Activated CD4-positive, alpha-beta memory T cell treated with anti-CD3 and anti-CD28 coated beads, Interleukin-2, amount 10 ng/mL, durations not matched to agents 7 days and 5 days (primary cell): ENCODE measurements around the gene ZNF524. TPM values are rescaled to one million over a fixed set of nuclear protein-coding genes. Genes with fewer than 3 reads are reported as not detected.
A peak's percentile ranks its signal among the peaks of the same experiment; 100 is the strongest.

Experiments used
- CTCF ChIA-PET: fragments of 350-600 bp; sonication (Branson Sonifier 250); formaldehyde crosslinking; loops from one replicate; lab custom pipeline; 2021; ENCODE audit warnings: antibody characterized with exemption, inconsistent platforms; lab: Charles Lee
- POLR2A ChIA-PET: fragments of 350-600 bp; sonication (Branson Sonifier 250); formaldehyde crosslinking; loops from one replicate; lab custom pipeline; 2021; ENCODE audit warnings: antibody characterized with exemption; lab: Charles Lee
- DNase-seq: peaks from one replicate; pipeline ENCODE4 v3.0.0-alpha.2; 2020
- H3K27ac Mint-ChIP-seq: one replicate; pipeline ENCODE4 v1.8.0; 2021; ENCODE audit warnings: mild to moderate bottlenecking, mixed read lengths
- H3K27me3 Mint-ChIP-seq: one replicate; pipeline ENCODE4 v1.8.0; 2021; ENCODE audit warnings: mixed read lengths
- H3K36me3 Mint-ChIP-seq: one replicate; pipeline ENCODE4 v1.8.0; 2021; ENCODE audit warnings: low read depth, mixed read lengths
- H3K4me1 Mint-ChIP-seq: one replicate; pipeline ENCODE4 v1.8.0; 2021; ENCODE audit warnings: mixed read lengths
- H3K4me3 Mint-ChIP-seq: one replicate; pipeline ENCODE4 v1.8.0; 2021; ENCODE audit warnings: mild to moderate bottlenecking, mixed read lengths
- H3K9me3 Mint-ChIP-seq: one replicate; pipeline ENCODE4 v1.8.0; 2021; ENCODE audit warnings: mixed read lengths
- total RNA-seq, 2 experiments: library from RNA; stranded (reverse); gene quantifications; one replicate each; pipeline ENCODE4 v1.2.3, GENCODE V29; 2021

Gene ZNF524
- total RNA-seq, 2 experiments from 2014 or later = 35.4 to 37.3 TPM

DNA sequence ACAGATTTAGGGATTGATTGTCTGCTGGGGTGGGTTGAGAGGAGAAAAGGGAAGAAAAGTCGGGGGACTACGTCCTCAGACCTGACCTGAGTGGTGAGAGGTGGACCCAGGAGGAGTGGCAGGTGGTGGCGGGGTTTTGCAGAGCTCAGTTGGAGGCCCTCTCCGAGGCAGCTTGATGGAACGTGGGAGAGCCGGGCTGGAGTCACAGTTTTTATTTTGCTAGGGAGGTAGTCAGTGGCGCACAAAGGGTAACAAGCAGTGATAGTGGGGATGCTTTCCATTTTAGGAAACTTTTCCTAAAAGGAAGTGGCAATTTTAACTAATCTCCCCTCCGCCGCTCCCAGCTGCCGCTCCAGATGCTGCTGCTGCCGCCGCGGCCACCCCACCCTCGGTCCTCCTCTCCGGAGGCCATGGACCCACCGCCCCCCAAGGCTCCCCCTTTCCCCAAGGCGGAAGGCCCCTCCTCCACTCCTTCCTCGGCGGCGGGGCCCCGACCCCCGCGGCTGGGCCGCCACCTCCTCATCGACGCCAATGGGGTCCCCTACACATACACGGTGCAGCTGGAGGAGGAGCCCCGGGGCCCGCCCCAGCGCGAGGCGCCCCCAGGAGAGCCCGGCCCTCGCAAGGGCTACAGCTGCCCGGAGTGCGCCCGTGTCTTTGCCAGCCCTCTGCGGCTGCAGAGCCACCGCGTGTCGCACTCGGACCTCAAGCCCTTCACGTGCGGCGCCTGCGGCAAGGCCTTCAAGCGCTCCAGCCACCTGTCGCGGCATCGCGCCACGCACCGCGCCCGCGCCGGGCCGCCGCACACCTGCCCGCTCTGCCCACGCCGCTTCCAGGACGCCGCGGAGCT is 42.3 kb downstream of the ZNF524 start:
- H3K27ac Mint-ChIP-seq = peak overlapping the region; percentile 94
- peaks cover 61% of the 10 kb centered on the region for H3K4me1 Mint-ChIP-seq
- ChIA-PET POLR2A (interaction anchor here (0.6 to 2.5 kb wide), 8 partner anchors 8 to 43 kb away, joined by 3 to 23 read pairs (median 7); partner anchors contain the start of genes FIZ1, U2AF2 and ZNF784), CTCF (interaction anchor here (0.7 to 3.1 kb wide), 7 partner anchors 10 to 166 kb away, joined by 3 to 14 read pairs (median 4); partner anchors contain the start of gene ZNF628)
- peaks cover 2% of the 10 kb centered on the region for H3K9me3 Mint-ChIP-seq
- H3K27me3 Mint-ChIP-seq = no peaks in the 10 kb centered on the region
- peak overlapping the region; percentile 86 for H3K4me3 Mint-ChIP-seq
- peak; percentile 26 for DNase-seq
- H3K36me3 Mint-ChIP-seq = peaks cover 26% of the 10 kb centered on the region

DNA sequence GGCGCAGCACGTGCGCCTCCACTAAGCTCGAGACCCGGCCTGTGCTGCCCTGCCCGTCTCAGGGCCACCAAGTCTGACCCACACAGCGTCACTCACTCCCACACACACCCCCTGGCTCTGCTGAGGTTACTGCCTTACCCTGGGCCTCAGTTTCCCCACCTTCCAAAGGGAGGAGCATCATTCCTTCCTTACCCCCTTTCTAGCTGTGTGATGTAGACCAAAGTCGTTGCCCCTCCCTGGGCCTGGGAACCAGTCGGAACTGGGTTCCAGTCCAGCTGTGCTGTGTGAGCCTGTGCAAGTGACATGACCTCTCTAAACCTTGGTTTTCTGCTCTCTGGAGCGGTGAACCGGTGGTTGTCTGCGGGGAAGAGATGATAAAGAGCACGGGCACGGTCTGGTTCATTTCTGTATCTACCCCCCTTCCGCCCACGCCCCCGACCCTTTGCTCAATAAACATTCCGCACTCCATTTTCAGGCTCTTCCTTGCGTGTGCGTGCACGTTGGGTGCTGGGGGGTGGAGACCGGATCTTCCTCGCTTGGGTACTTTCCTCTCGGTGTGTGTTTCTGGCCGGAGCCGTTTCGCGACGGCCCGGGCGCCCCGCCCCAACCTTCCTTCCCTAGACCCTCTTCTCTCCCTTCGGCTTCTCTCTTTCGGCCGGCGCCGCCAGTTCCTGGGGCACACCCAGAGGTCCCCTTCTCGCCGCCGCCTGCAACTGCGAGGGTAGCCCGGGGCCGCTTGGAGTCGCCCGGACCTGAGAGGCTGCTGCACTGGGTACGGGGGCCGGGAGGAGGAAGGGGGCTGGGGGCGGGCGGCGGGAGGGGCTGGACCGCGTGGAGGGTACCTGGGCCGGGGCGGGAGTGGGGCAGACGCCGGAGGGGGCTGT is 43.2 kb downstream of the ZNF524 start, which contains the start of gene ZNF581:
Gene ZNF581, plus strand, starts transcription at position 647 of the 884 bp plus-strand sequence. CDS start 923 bp downstream, outside the sequence.
- DNase-seq = peak; percentile 78
- Mint-ChIP-seq H3K27ac (peak within 1 kb of the TSS; percentile 94), H3K4me1 (peaks cover 56% of the 10 kb centered on the region), H3K4me3 (peak within 1 kb of the TSS; percentile 86), H3K27me3 (no peaks in the 10 kb centered on the region), H3K9me3 (no peaks in the 10 kb centered on the region), H3K36me3 (peaks cover 21% of the 10 kb centered on the region)
- POLR2A ChIA-PET = interaction anchor here (1.1 to 2.5 kb wide), 7 partner anchors 8 to 44 kb away, joined by 3 to 23 read pairs (median 10); partner anchors contain the start of genes FIZ1 and U2AF2
- CTCF ChIA-PET = interaction anchor here (1.0 to 3.1 kb wide), 6 partner anchors 10 to 167 kb away, joined by 3 to 14 read pairs (median 4); partner anchors contain the start of gene ZNF628

DNA sequence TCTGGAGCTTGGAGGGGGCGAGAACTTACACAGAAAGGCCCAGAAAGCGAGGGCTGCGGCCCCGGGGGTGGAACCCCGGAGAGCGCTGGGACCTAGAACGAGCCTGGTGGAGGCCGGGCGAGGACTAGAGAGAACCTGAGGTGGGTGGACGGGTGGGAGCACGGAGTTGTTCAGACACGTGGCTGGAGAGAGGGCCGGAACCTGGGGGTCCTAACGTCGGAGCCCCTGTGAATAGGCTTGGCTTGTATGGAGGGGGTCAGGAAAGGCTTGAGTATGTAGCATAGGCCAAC is 43.7 kb downstream of the ZNF524 start:
- Mint-ChIP-seq H3K4me3 (peak overlapping the region; percentile 86), H3K4me1 (peaks cover 57% of the 10 kb centered on the region), H3K27ac (peak overlapping the region; percentile 94), H3K36me3 (peaks cover 21% of the 10 kb centered on the region), H3K27me3 (no peaks in the 10 kb centered on the region), H3K9me3 (no peaks in the 10 kb centered on the region)
- no peak for DNase-seq
- CTCF ChIA-PET = interaction anchor here (1.1 to 3.1 kb wide), 2 partner anchors 9 to 10 kb away, joined by 5 to 11 read pairs; no protein-coding TSS in a partner anchor
- POLR2A ChIA-PET = interaction anchor here (0.9 to 2.5 kb wide), 3 partner anchors 9 to 11 kb away, joined by 3 to 12 read pairs (median 5); no protein-coding TSS in a partner anchor

DNA sequence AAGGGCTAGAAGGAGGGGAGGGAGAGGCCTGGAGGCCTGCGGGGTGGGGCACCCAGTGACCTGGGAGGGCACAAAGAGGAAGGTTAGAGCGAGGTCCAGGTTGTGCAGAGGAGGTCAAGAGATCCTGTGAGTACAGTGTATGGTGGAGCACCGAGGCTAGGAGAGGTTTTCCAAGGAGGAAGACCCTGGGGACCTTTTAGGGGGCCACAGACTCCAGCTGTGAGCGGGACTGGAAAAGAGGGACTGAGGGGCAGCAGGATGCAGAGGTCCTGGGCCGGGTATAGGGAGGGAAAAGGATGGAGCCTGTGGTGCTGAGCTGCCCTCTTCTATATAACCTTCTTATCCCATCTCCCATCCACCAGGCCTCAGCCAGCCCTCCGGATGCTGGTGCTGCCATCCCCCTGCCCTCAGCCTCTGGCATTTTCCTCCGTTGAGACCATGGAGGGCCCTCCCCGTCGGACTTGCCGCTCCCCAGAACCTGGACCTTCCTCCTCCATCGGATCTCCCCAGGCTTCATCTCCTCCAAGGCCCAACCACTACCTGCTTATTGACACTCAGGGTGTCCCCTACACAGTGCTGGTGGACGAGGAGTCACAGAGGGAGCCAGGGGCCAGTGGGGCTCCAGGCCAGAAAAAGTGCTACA is 44.2 kb downstream of the ZNF524 start:
- DNase-seq = no peak
- CTCF ChIA-PET = interaction anchor here (1.1 to 3.1 kb wide), 2 partner anchors 9 to 10 kb away, joined by 5 to 11 read pairs; no protein-coding TSS in a partner anchor
- POLR2A ChIA-PET = interaction anchor here (0.9 to 2.5 kb wide), 4 partner anchors 8 to 11 kb away, joined by 3 to 12 read pairs (median 5); no protein-coding TSS in a partner anchor
- H3K27me3 Mint-ChIP-seq = no peaks in the 10 kb centered on the region
- peaks cover 18% of the 10 kb centered on the region for H3K36me3 Mint-ChIP-seq
- peak overlapping the region; percentile 86 for H3K4me3 Mint-ChIP-seq
- peak overlapping the region; percentile 94 for H3K27ac Mint-ChIP-seq
- H3K9me3 Mint-ChIP-seq = no peaks in the 10 kb centered on the region
- peaks cover 53% of the 10 kb centered on the region for H3K4me1 Mint-ChIP-seq

DNA sequence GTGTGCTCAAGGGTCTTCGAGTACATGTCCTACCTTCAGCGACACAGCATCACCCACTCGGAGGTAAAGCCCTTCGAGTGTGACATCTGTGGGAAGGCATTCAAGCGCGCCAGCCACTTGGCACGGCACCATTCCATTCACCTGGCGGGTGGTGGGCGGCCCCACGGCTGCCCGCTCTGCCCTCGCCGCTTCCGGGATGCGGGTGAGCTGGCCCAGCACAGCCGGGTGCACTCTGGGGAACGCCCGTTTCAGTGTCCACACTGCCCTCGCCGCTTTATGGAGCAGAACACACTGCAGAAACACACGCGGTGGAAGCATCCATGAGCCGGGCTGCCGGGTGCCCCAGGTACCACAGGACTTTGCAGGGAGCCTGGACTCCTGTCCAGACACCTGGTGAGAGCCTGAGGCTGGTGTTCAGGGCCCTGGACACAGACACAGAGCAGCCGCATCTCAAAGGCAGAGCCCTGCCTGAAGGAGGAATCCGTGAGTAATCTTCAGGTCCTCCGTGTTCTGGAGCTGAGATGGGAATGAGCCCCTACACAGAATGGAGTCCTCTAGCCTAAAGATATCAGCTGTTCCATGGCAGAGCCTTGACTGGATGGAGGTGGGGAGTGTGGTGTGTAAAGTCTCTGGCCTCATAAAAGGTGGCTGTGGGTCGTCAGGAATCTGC is 44.9 kb downstream of the ZNF524 start:
- no peak for DNase-seq
- no peaks in the 10 kb centered on the region for H3K27me3 Mint-ChIP-seq
- H3K4me3 Mint-ChIP-seq = peak overlapping the region; percentile 86
- POLR2A ChIA-PET = interaction anchor here (0.9 to 2.5 kb wide), 4 partner anchors 9 to 12 kb away, joined by 3 to 12 read pairs (median 5); no protein-coding TSS in a partner anchor
- CTCF ChIA-PET = interaction anchor here (1.1 to 3.1 kb wide), 3 partner anchors 8 to 9 kb away, joined by 5 to 11 read pairs (median 6); no protein-coding TSS in a partner anchor
- peak overlapping the region; percentile 94 for H3K27ac Mint-ChIP-seq
- H3K9me3 Mint-ChIP-seq = no peaks in the 10 kb centered on the region
- H3K4me1 Mint-ChIP-seq = peaks cover 51% of the 10 kb centered on the region
- H3K36me3 Mint-ChIP-seq = peaks cover 18% of the 10 kb centered on the region

DNA sequence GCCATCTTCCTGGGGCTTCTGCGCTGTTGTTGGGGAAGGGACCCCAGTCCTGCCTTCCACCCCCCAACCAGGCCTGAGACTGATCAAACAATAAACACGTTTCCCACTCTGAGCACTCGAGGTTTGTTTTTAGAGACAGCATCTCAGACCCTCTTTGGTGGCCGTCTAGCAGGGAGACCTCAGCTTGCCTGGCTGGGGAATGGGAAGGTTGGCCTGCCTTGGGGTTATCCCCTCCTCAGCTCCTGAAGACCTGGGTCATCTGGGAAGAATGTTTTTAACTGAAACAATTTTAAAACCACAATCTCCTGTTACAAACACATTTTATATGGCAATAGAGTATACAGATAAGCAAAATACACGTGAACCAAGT is 45.4 kb downstream of the ZNF524 start:
- H3K27ac Mint-ChIP-seq = no peak overlapping the region
- H3K4me3 Mint-ChIP-seq = no peak overlapping the region
- ChIA-PET CTCF (interaction anchor here (0.6 to 1.5 kb wide), 2 partner anchors 9 to 18 kb away, joined by 3 to 6 read pairs; no protein-coding TSS in a partner anchor), POLR2A (interaction anchor here (1.6 kb wide), 1 partner anchor 9 kb away, joined by 5 read pairs; no protein-coding TSS in a partner anchor)
- peaks cover 18% of the 10 kb centered on the region for H3K36me3 Mint-ChIP-seq
- no peak for DNase-seq
- H3K27me3 Mint-ChIP-seq = no peaks in the 10 kb centered on the region
- H3K4me1 Mint-ChIP-seq = peaks cover 46% of the 10 kb centered on the region
- no peaks in the 10 kb centered on the region for H3K9me3 Mint-ChIP-seq

DNA sequence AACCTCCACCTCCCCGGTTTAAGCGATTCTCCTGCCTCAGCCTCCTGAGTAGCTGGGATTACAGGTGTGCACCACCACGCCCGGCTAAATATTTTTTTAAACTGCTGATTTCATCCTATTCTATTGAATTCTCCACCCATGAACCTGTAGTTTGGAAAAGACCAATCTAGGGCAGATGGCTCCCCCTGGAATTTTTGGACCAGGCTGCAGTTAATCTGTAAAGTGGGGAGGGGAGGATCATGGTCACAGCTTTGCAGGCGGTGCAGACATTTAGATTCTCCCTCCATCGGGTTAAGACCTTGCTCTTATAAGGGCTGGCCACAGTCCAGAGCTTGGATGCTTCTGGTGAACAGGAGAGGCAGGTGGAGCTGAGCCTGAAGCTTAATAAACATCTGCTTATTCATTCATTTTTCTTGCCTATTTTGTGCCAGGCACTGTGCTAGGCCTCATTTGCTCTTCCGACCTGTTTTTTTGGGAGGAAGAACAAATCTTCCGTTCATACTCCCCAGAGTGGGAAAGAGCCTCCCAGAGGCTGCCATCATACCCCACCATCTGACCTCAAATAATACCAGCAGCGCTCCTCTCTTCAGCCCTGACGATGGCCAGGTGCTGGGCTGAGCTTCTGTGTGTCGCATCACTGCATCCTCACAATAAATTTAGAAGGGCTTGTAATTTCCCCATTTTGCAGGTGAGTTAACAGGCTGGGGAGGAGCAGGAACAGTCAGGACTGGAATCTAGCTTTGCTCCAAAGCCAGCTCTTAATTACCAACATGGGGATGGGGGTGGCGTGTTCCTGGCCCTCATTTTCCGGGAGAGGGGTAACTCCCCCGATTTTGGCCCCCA is 47.0 kb downstream of the ZNF524 start:
- Mint-ChIP-seq H3K4me3 (peak overlapping the region; percentile 48), H3K9me3 (no peaks in the 10 kb centered on the region), H3K4me1 (peaks cover 41% of the 10 kb centered on the region), H3K27me3 (no peaks in the 10 kb centered on the region), H3K27ac (peak overlapping the region; percentile 26), H3K36me3 (peaks cover 18% of the 10 kb centered on the region)
- ChIA-PET CTCF (interaction anchor here (1.5 to 2.4 kb wide), 4 partner anchors 8 to 143 kb away, joined by 4 to 19 read pairs (median 6); no protein-coding TSS in a partner anchor), POLR2A (interaction anchor here (1.1 to 1.9 kb wide), 5 partner anchors 9 to 14 kb away, joined by 3 to 6 read pairs (median 3); no protein-coding TSS in a partner anchor)
- DNase-seq = no peak

DNA sequence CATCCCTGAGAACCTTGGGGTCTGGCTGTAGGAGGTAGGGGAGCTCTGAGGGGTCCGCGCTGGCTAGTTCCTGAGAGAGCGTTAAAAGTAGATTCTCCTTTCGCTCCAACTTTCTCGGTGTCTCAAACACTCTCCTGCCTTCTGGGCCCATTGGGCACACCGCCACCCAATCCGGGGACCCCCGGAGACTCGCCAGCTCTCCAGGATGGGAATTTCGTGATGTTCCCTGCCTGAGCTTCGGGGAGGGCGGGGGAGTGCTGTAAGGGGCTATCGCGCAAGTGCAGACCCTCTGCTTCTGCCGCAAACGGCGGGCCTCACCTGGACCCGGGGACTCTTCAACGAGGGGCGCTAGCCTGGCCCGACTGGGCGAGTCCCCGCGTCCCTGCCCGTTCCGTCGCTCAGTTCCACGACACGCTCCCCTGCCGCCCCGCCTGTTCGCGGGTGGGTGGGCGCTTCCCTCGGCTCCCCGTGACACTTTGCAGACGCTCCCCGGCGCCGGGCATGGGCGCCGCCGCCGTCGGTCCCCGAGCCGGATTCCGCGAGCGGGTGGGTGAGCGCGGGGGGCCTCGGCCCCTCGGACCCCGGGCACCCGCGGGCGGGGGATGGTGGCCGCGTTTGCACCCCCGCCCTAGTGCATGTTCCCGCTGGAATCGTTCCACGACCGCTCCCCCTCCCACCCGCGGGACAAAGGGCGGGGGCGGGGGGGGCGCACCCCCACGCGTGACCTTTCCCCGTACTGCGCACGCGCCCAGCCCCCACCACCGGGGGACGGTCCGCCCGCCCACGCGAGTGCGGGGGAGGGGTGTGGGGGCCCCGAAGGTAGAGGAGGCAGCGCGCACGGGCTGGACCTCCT is 47.9 kb downstream of the ZNF524 start, which contains the start of gene CCDC106:
Gene CCDC106, plus strand, starts transcription at position 481 of the 853 bp plus-strand sequence. CDS start 835 bp downstream, outside the sequence.
- CTCF ChIA-PET = interaction anchor here (1.5 to 2.4 kb wide), 4 partner anchors 9 to 144 kb away, joined by 4 to 19 read pairs (median 6); no protein-coding TSS in a partner anchor
- Mint-ChIP-seq H3K36me3 (peaks cover 17% of the 10 kb centered on the region), H3K4me3 (peak within 1 kb of the TSS; percentile 48), H3K4me1 (peaks cover 39% of the 10 kb centered on the region), H3K27ac (peak within 1 kb of the TSS; percentile 26), H3K27me3 (no peaks in the 10 kb centered on the region), H3K9me3 (no peaks in the 10 kb centered on the region)
- DNase-seq = peak; percentile 30
- POLR2A ChIA-PET = interaction anchor here (1.0 to 1.9 kb wide), 8 partner anchors 9 to 24 kb away, joined by 3 to 7 read pairs (median 4); partner anchors contain the start of gene ZNF784

DNA sequence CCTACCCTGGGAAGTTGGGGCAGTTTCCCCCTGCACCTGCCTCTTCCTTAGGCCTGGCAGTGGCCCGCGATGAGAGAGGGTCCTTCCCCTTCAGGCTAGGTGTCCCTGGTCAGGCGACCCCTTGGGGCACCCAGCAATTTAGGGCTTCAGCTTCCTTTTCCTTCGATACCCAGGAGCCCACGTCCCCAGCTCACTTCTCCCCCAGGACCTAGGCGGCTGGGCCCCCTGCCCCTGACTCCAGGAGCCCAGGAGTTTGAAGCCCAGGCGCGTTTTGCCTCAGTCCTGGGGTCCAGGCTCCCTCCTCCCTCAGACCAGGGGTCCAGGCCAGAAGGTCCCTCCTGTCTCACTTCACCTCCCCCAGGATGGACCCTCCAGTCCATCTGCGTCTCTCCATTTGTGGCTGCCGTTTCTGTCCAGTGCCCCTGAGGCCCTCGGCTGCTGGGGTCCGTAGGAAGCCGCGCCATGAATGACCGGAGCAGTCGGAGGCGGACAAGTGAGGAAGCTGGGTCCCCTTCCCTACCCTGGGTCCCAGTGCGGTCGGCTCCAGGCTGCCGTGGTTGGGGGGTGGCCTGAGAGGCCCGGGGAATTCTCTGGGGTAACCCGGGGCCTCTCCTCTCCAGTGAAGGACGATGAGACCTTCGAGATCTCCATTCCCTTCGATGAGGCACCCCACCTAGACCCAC is 48.6 kb downstream of the ZNF524 start:
- CTCF ChIA-PET = interaction anchor here (2.4 kb wide), 1 partner anchor 15 kb away, joined by 19 read pairs; no protein-coding TSS in a partner anchor
- POLR2A ChIA-PET = interaction anchor here (1.0 to 1.7 kb wide), 5 partner anchors 8 to 50 kb away, joined by 3 to 7 read pairs (median 4); partner anchors contain the start of genes FIZ1 and ZNF784
- peak overlapping the region; percentile 43 for H3K4me3 Mint-ChIP-seq
- no peak overlapping the region for H3K27ac Mint-ChIP-seq
- no peak for DNase-seq
- peaks cover 12% of the 10 kb centered on the region for H3K36me3 Mint-ChIP-seq
- H3K27me3 Mint-ChIP-seq = no peaks in the 10 kb centered on the region
- peaks cover 36% of the 10 kb centered on the region for H3K4me1 Mint-ChIP-seq
- no peaks in the 10 kb centered on the region for H3K9me3 Mint-ChIP-seq
